Glutamatergic neuron (in vitro differentiated cells): Measurements from ENCODE around the gene FAM184B. TPM values are rescaled to one million over a fixed set of nuclear protein-coding genes. Genes with fewer than 3 reads are reported as not detected.

Experiments
- DNase-seq: peaks from one replicate; pipeline ENCODE4 v3.0.0; 2022
- H3K27ac Mint-ChIP-seq: one replicate; pipeline ENCODE4 v1.8.0; 2020; ENCODE audit warnings: mild to moderate bottlenecking, mixed read lengths, inconsistent platforms; ENCODE audit not compliant: unreplicated experiment
- H3K27me3 Mint-ChIP-seq: one replicate; pipeline ENCODE4 v1.8.0; 2020; ENCODE audit warnings: mild to moderate bottlenecking, moderate library complexity, mixed read lengths, inconsistent platforms; ENCODE audit not compliant: unreplicated experiment
- H3K36me3 Mint-ChIP-seq: one replicate; pipeline ENCODE4 v1.8.0; 2020; ENCODE audit warnings: mild to moderate bottlenecking, mixed read lengths, inconsistent platforms; ENCODE audit not compliant: unreplicated experiment
- H3K4me1 Mint-ChIP-seq: one replicate; pipeline ENCODE4 v1.8.0; 2020; ENCODE audit warnings: mild to moderate bottlenecking, low read depth, mixed read lengths, inconsistent platforms; ENCODE audit not compliant: unreplicated experiment
- H3K4me3 Mint-ChIP-seq: one replicate; pipeline ENCODE4 v1.8.0; 2020; ENCODE audit warnings: mild to moderate bottlenecking, mixed read lengths, inconsistent platforms; ENCODE audit not compliant: unreplicated experiment
- H3K9me3 Mint-ChIP-seq: one replicate; pipeline ENCODE4 v1.8.0; 2020; ENCODE audit warnings: mild to moderate bottlenecking, moderate library complexity, mixed read lengths, inconsistent platforms; ENCODE audit not compliant: unreplicated experiment
- CTCF ChIP-seq: fragments of 200-600 bp; sonication (generic); IDR thresholded peaks from one replicate; pipeline ENCODE4 v1.5.0; 2021; ENCODE audit not compliant: partially characterized antibody, unreplicated experiment
- total RNA-seq: library from RNA; stranded (reverse); fragmentation: NEBNext Ultra II Directional; extraction: Animal tissue kit (Norgen Biotek cat#: 25700); gene quantifications from one replicate; pipeline ENCODE4 v1.2.1, GENCODE V29; 2021; ENCODE audit not compliant: unreplicated experiment

The FAM184B gene
- total RNA-seq, 1 donor from 2014 or later = not detected

GRCh38 chr4:17639136-17639535 lies 142.3 kb downstream of the FAM184B start:
- no peak for DNase-seq
- H3K9me3 Mint-ChIP-seq = peaks cover 5% of the 10 kb centered on the region
- H3K36me3 Mint-ChIP-seq = peaks cover 8% of the 10 kb centered on the region
- no peaks in the 10 kb centered on the region for H3K4me1 Mint-ChIP-seq
- no peak for TF ChIP-seq CTCF
- no peak overlapping the region for H3K4me3 Mint-ChIP-seq
- H3K27ac Mint-ChIP-seq = no peak overlapping the region
- peaks cover 9% of the 10 kb centered on the region for H3K27me3 Mint-ChIP-seq

DNA sequence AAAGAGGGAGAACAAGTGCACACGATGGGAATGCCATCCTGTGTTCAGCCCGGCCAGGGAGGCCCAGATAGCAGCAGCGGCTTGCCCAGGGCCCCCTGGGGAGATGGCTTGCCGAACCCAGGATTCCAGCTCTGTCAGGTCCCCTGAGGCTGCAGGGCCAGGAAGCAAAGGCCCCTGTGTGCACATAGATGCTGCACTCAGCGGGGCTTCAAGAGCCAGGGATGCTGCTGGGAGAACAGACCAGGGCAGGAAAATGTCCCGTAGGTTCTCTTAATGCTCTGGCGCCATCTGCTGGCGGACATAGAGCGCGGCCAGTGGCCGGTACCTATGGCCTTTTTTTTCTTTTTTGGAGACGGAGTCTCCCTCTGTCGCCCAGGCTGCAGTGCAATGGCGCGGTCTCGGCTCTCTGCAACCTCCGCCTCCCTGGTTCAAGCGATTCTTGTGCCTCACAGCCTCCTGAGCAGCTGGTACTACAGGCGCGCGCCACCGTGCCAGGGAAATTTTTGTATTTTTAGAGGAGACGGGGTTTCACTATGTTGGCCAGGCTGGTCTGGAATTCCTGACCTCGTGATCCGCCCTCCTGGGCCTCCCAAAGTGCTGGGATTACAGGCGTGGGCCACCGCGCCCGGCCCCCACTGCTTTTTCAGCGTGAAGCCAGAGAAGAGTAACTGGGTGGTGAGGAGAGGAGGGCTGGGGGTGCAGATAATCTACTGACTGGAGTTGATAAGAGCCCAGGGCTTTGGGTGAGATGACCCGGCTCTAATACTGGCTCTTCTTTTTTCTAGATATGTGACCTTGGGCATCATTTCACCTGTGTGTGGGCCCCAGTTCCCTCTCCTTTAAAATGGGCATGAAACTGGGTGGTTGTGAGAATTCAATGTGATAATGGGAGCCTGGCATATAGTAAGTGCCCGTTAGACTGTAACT lies 144.5 kb downstream of the FAM184B start:
- Mint-ChIP-seq H3K27ac (peak overlapping the region; percentile 83), H3K4me1 (no peaks in the 10 kb centered on the region), H3K27me3 (no peaks in the 10 kb centered on the region), H3K36me3 (no peaks in the 10 kb centered on the region), H3K4me3 (no peak overlapping the region), H3K9me3 (no peaks in the 10 kb centered on the region)
- DNase-seq = peak; percentile 91
- peak; percentile 90 for TF ChIP-seq CTCF

DNA sequence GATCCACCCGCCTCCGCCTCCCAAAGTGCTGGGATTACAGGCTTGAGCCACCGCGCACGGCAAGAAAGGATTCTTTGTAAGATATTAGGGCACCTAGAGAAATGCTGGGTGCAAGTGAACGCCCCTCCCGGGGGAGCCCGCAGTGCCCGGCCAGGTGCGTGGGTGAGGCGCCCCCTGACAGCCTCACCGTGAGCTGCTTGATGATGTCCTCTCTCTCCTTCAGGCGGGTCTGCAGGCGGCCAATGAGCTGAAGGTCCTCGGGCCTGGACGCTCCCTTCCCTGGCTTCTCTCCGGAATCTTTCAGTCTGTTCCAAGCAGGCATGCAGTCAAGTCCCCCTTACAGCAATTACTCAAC lies 145.1 kb downstream of the FAM184B start:
- TF ChIP-seq CTCF = no peak
- Mint-ChIP-seq H3K27me3 (no peaks in the 10 kb centered on the region), H3K4me3 (no peak overlapping the region), H3K9me3 (no peaks in the 10 kb centered on the region), H3K36me3 (no peaks in the 10 kb centered on the region), H3K27ac (peak overlapping the region; percentile 83), H3K4me1 (no peaks in the 10 kb centered on the region)
- DNase-seq = no peak

DNA sequence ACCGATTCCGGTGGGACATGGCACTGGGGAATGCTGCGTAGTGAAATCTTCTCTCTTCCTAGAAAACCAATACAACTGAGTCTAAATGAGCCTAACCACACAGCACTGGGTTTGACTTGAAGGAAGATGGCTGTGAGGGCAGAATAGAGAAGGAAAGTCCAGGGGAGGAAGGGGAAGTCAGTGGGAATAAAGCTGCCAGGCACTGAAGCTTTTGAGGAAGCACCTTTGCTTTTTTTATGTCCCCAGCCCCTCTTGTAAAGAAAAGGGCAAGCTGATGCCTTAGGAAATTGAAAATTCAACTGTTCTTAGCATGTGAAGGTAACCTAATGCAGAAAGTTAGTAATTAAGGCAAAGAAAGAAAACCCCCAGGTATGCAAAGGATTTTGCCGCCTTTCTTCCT lies 146.4 kb downstream of the FAM184B start:
- no peak overlapping the region for H3K27ac Mint-ChIP-seq
- no peaks in the 10 kb centered on the region for H3K27me3 Mint-ChIP-seq
- no peak for TF ChIP-seq CTCF
- no peaks in the 10 kb centered on the region for H3K4me1 Mint-ChIP-seq
- no peak for DNase-seq
- H3K4me3 Mint-ChIP-seq = no peak overlapping the region
- no peaks in the 10 kb centered on the region for H3K9me3 Mint-ChIP-seq
- no peaks in the 10 kb centered on the region for H3K36me3 Mint-ChIP-seq

DNA sequence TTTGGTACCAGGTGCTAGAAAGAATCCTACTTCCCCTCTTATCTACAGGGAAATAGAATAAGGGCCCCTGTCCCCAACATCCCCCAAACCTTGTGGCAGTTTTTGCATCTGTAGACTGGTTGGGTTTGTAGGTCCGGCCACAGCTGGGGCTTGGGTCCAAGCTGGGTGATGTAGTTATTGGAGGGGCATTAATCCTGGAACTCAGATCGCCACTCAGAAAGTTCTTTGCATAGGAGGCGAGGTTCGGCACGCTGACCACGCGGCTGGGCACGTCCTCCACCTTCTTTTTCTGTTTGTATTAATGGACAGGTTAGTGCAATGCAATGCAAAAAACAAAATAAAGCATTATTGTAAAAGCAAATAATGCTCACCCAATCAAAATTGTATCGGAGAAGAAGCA lies 147.8 kb downstream of the FAM184B start:
- no peaks in the 10 kb centered on the region for H3K27me3 Mint-ChIP-seq

More for the DNA sequence above, 147.8 kb downstream of the FAM184B start:
- H3K9me3 Mint-ChIP-seq = no peaks in the 10 kb centered on the region
- no peaks in the 10 kb centered on the region for H3K36me3 Mint-ChIP-seq
- H3K4me3 Mint-ChIP-seq = no peak overlapping the region
- H3K27ac Mint-ChIP-seq = no peak overlapping the region
- TF ChIP-seq CTCF = no peak
- no peak for DNase-seq
- no peaks in the 10 kb centered on the region for H3K4me1 Mint-ChIP-seq
